Measurements from ENCODE around the gene ANGPTL7.

The ANGPTL7 gene

GRCh38 chr1:11227106-11228077 is 38.2 kb downstream of the ANGPTL7 start:
- H3K36me3 ChIP-seq (ENCODE audit: insufficient read depth, low read length): peaks cover 67% of the 10 kb centered on the region
- no peak overlapping the region for H3K4me3 ChIP-seq (ENCODE audit: low read length)
- no peaks in the 10 kb centered on the region for H3K9me3 ChIP-seq (ENCODE audit: low read length)
- H3K4me1 ChIP-seq (ENCODE audit: insufficient read depth, low read length): no peaks in the 10 kb centered on the region
- no peaks in the 10 kb centered on the region for H3K27me3 ChIP-seq (ENCODE audit: insufficient read depth, low read length)
- H2AFZ ChIP-seq (ENCODE audit: low read depth, low read length): no peak overlapping the region

GRCh38 chr1:11229203-11229602 is 40.0 kb downstream of the ANGPTL7 start:
- H3K27me3 ChIP-seq (ENCODE audit: insufficient read depth, low read length): no peaks in the 10 kb centered on the region
- H3K9me3 ChIP-seq (ENCODE audit: low read length): no peaks in the 10 kb centered on the region
- no peak overlapping the region for H3K4me3 ChIP-seq (ENCODE audit: low read length)
- peaks cover 78% of the 10 kb centered on the region for H3K36me3 ChIP-seq (ENCODE audit: insufficient read depth, low read length)
- no peak overlapping the region for H2AFZ ChIP-seq (ENCODE audit: low read depth, low read length)
- no peaks in the 10 kb centered on the region for H3K4me1 ChIP-seq (ENCODE audit: insufficient read depth, low read length)

GRCh38 chr1:11233208-11233607 is 44.1 kb downstream of the ANGPTL7 start:
- H3K4me3 ChIP-seq (ENCODE audit: low read length): no peak overlapping the region
- H3K4me1 ChIP-seq (ENCODE audit: insufficient read depth, low read length): no peaks in the 10 kb centered on the region
- no peak overlapping the region for H2AFZ ChIP-seq (ENCODE audit: low read depth, low read length)
- peaks cover 90% of the 10 kb centered on the region for H3K36me3 ChIP-seq (ENCODE audit: insufficient read depth, low read length)
- H3K9me3 ChIP-seq (ENCODE audit: low read length): no peaks in the 10 kb centered on the region
- no peaks in the 10 kb centered on the region for H3K27me3 ChIP-seq (ENCODE audit: insufficient read depth, low read length)

- H3K27me3 ChIP-seq (ENCODE audit: insufficient read depth, low read length): no peaks in the 10 kb centered on the region
- no peak overlapping the region for H3K4me3 ChIP-seq (ENCODE audit: low read length)
- no peaks in the 10 kb centered on the region for H3K4me1 ChIP-seq (ENCODE audit: insufficient read depth, low read length)
- H2AFZ ChIP-seq (ENCODE audit: low read depth, low read length): no peak overlapping the region
- H3K36me3 ChIP-seq (ENCODE audit: insufficient read depth, low read length): peaks cover 78% of the 10 kb centered on the region
- no peaks in the 10 kb centered on the region for H3K9me3 ChIP-seq (ENCODE audit: low read length)
Observed at GRCh38 chr1:11237356-11237755, 48.2 kb downstream of the ANGPTL7 start.

GRCh38 chr1:11238311-11238710 is 49.2 kb downstream of the ANGPTL7 start:
- Histone ChIP-seq H2AFZ (ENCODE audit: low read depth, low read length) (no peak overlapping the region), H3K36me3 (ENCODE audit: insufficient read depth, low read length) (peaks cover 79% of the 10 kb centered on the region), H3K4me3 (ENCODE audit: low read length) (no peak overlapping the region), H3K27me3 (ENCODE audit: insufficient read depth, low read length) (no peaks in the 10 kb centered on the region), H3K9me3 (ENCODE audit: low read length) (no peaks in the 10 kb centered on the region), H3K4me1 (ENCODE audit: insufficient read depth, low read length) (no peaks in the 10 kb centered on the region)

- Histone ChIP-seq H3K4me3 (ENCODE audit: low read length) (no peak overlapping the region), H3K36me3 (ENCODE audit: insufficient read depth, low read length) (peaks cover 64% of the 10 kb centered on the region), H2AFZ (ENCODE audit: low read depth, low read length) (no peak overlapping the region), H3K4me1 (ENCODE audit: insufficient read depth, low read length) (no peaks in the 10 kb centered on the region), H3K27me3 (ENCODE audit: insufficient read depth, low read length) (no peaks in the 10 kb centered on the region), H3K9me3 (ENCODE audit: low read length) (peaks cover under 1% of the 10 kb centered on the region)
Observed at GRCh38 chr1:11245248-11245647, 56.1 kb downstream of the ANGPTL7 start.
